Measurements from ENCODE around the gene MSL1. TPM values are rescaled to one million over a fixed set of nuclear protein-coding genes. Genes with fewer than 3 reads are reported as not detected.

MSL1 gene
- polyA plus RNA-seq, 1 donor from 2014 or later = 137 TPM

DNA sequence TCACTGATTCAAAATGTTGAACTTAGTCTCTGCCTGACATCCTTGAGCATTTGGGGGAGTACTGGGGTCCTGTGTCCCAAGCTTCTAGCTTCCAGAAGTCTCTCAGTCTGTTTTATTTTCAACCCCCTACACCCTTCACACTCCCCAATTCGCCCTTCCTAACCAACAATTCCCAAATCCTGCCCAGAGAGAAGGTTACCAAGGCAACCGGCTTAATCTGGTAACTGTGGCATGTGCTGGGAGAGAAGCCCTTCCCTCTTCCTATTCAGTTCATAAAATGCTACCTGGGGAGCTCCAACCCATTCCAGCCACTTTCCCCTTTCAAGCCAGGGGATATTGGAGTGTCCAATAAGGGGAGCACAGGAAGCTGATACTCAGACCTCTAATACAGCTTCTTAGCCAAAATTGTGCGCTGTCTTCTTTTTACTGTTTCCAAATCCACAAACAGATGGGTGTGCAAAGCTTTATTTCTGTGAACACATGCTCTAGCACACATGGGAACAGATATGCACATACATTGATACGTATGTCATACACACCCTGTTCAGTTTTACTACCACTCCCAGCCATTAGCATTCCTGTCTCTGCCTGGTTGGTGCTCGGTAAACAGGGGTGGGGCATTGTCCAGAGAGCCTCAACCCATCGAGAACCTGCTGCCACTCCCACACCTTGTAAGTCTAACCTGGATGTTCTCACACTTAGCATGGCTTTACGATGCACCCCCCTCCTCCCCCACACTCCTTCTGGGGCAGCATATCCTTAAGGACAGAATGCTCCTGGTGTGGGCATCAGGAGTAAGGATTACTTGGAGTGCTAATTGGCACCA is 54.4 kb downstream of the MSL1 start:
- no peaks in the 10 kb centered on the region for H3F3A ChIP-seq (ENCODE audit: insufficient read depth, low read length, poor library complexity, severe bottlenecking)
- TF ChIP-seq CTCF (IDR thresholded peaks at IDR 0.05; ENCODE audit: poor library complexity, severe bottlenecking) (no peak), REST (IDR thresholded peaks at IDR 0.05; ENCODE audit: borderline replicate concordance) (no peak), RAD21 (conservative IDR thresholded peaks at IDR 0.05) (no peak), SMC3 (conservative IDR thresholded peaks at IDR 0.05; ENCODE audit: poor library complexity) (no peak), MXI1 (conservative IDR thresholded peaks at IDR 0.05; ENCODE audit: poor library complexity, severe bottlenecking) (no peak), EZH2 (IDR thresholded peaks at IDR 0.05; ENCODE audit: borderline replicate concordance, insufficient read depth, low read length, poor library complexity, severe bottlenecking) (no peak), EP300 (conservative IDR thresholded peaks at IDR 0.05; ENCODE audit: poor library complexity, severe bottlenecking) (no peak), TAF1 (IDR thresholded peaks at IDR 0.05; ENCODE audit: low read depth) (no peak), POLR2AphosphoS5 (IDR thresholded peaks at IDR 0.05) (no peak)

GRCh38 chr17:40176754-40177110 is 55.0 kb downstream of the MSL1 start:
- Histone ChIP-seq H3K9me2 (ENCODE audit: insufficient read depth, low read length) (no peaks in the 10 kb centered on the region), H3K27ac (ENCODE audit: low read length) (no peak overlapping the region), H3K4me2 (ENCODE audit: low read length) (no peak overlapping the region), H2AFZ (ENCODE audit: low read depth, low read length) (no peak overlapping the region), H3K9me3 (ENCODE audit: low read length) (no peaks in the 10 kb centered on the region), H4K20me1 (ENCODE audit: insufficient read depth) (no peaks in the 10 kb centered on the region), H3F3A (ENCODE audit: insufficient read depth, low read length, poor library complexity, severe bottlenecking) (no peaks in the 10 kb centered on the region), H3K27me3 (ENCODE audit: insufficient read depth, low read depth, low read length) (no peaks in the 10 kb centered on the region), H3K9ac (ENCODE audit: low read length) (no peak overlapping the region), H3K79me2 (replicated peaks; ENCODE audit: insufficient read depth, low read length) (no peaks in the 10 kb centered on the region), H3K36me3 (ENCODE audit: insufficient read depth, low read length) (peaks cover 4% of the 10 kb centered on the region), H3K4me3 (ENCODE audit: low read length) (peak overlapping the region; percentile 68)
- TF ChIP-seq TAF1 (IDR thresholded peaks at IDR 0.05; ENCODE audit: low read depth) (no peak), EZH2 (IDR thresholded peaks at IDR 0.05; ENCODE audit: borderline replicate concordance, insufficient read depth, low read length, poor library complexity, severe bottlenecking) (no peak), MXI1 (conservative IDR thresholded peaks at IDR 0.05; ENCODE audit: poor library complexity, severe bottlenecking) (no peak), RAD21 (conservative IDR thresholded peaks at IDR 0.05) (no peak), POLR2AphosphoS5 (IDR thresholded peaks at IDR 0.05) (no peak), REST (IDR thresholded peaks at IDR 0.05; ENCODE audit: borderline replicate concordance) (no peak), EP300 (conservative IDR thresholded peaks at IDR 0.05; ENCODE audit: poor library complexity, severe bottlenecking) (no peak)

More for the DNA sequence above, 54.4 kb downstream of the MSL1 start:
- no peak overlapping the region for H3K9ac ChIP-seq (ENCODE audit: low read length)
- H3K9me3 ChIP-seq (ENCODE audit: low read length) = no peaks in the 10 kb centered on the region
- H3K27me3 ChIP-seq (ENCODE audit: insufficient read depth, low read depth, low read length) = no peaks in the 10 kb centered on the region
- no peak overlapping the region for H3K4me2 ChIP-seq (ENCODE audit: low read length)
- H3K36me3 ChIP-seq (ENCODE audit: insufficient read depth, low read length) = peaks cover 7% of the 10 kb centered on the region
- H3K4me3 ChIP-seq (ENCODE audit: low read length) = no peak overlapping the region
- no peaks in the 10 kb centered on the region for H3K79me2 ChIP-seq (replicated peaks; ENCODE audit: insufficient read depth, low read length)
- H4K20me1 ChIP-seq (ENCODE audit: insufficient read depth) = no peaks in the 10 kb centered on the region
- no peak overlapping the region for H3K27ac ChIP-seq (ENCODE audit: low read length)
- H3K9me2 ChIP-seq (ENCODE audit: insufficient read depth, low read length) = no peaks in the 10 kb centered on the region
- H2AFZ ChIP-seq (ENCODE audit: low read depth, low read length) = no peak overlapping the region
